K562 (cell line): ENCODE results near the gene CNPY2. TPM values are rescaled to one million over a fixed set of nuclear protein-coding genes. Genes with fewer than 3 reads are reported as not detected.

Experiments used
- CBX2 ChIP-seq: fragments of 200-600 bp; sonication (generic); IDR thresholded peaks from one replicate; pipeline ENCODE4 v1.6.1; 2012; ENCODE audit warnings: mild to moderate bottlenecking, low read length, inconsistent platforms; ENCODE audit not compliant: insufficient read depth, poor library complexity, severe bottlenecking
- CHD4 ChIP-seq: fragments of 200-600 bp; sonication (generic); IDR thresholded peaks from 3 replicates; pipeline ENCODE4 v1.6.1; 2012; ENCODE audit warnings: low read depth, mild to moderate bottlenecking, mixed read lengths, low read length, inconsistent platforms; ENCODE audit not compliant: insufficient read depth, insufficient replicate concordance, poor library complexity, severe bottlenecking
- DACH1 ChIP-seq: fragments of 450-650 bp; IDR thresholded peaks from 2 replicates; pipeline ENCODE4 v1.6.1; 2018; ENCODE audit not compliant: partially characterized antibody
- KLF16 ChIP-seq: IDR thresholded peaks from 2 replicates; pipeline ENCODE4 v1.6.1; 2016; ENCODE audit warnings: antibody characterized with exemption
- MECOM ChIP-seq: fragments of 250-450 bp; sonication (Bioruptor Pico); IDR thresholded peaks from 2 replicates; pipeline ENCODE4 v1.8.0; 2022; ENCODE audit warnings: inconsistent platforms
- MIER1 ChIP-seq: fragments of 450-650 bp; IDR thresholded peaks from 2 replicates; pipeline ENCODE4 v1.6.1; 2016; ENCODE audit warnings: antibody characterized with exemption, mild to moderate bottlenecking, low read depth
- NONO ChIP-seq, 2 experiments: fragments of 200-400 bp in 1 of 2; fragments of 450-650 bp in 1 of 2; formaldehyde crosslinking in 1 of 2; IDR thresholded peaks; 2 replicates each; pipeline ENCODE4 v1.6.1; 2017; ENCODE audit warnings: low read depth in 2 of 2, mild to moderate bottlenecking in 2 of 2, moderate library complexity in 2 of 2, low read length in 1 of 2
- RHOXF2B ChIP-seq: fragments of 250-450 bp; sonication (Bioruptor Pico); conservative IDR thresholded peaks from 2 replicates; pipeline ENCODE4 v1.5.1; 2021
- SIN3B ChIP-seq: fragments of 450-650 bp; IDR thresholded peaks from 2 replicates; pipeline ENCODE4 v1.6.1; 2017; ENCODE audit warnings: low read depth, mild to moderate bottlenecking, moderate library complexity
- SMAD1 ChIP-seq: fragments of 150-350 bp; IDR thresholded peaks from 2 replicates; pipeline ENCODE4 v1.6.1; 2014; ENCODE audit warnings: low read length, low read depth; ENCODE audit not compliant: partially characterized antibody
- TBP ChIP-seq: optimal IDR thresholded peaks from 2 replicates; pipeline ENCODE3; 2011; ENCODE audit warnings: low read depth, low read length, improper control_type of control experiment
- U2AF2 ChIP-seq: fragments of 200-400 bp; formaldehyde crosslinking; optimal IDR thresholded peaks from 2 replicates; pipeline ENCODE3; 2017; ENCODE audit warnings: low read depth, mild to moderate bottlenecking, low read length
- ZFPM2 ChIP-seq: fragments of 250-450 bp; sonication (Bioruptor Pico); IDR thresholded peaks from 2 replicates; pipeline ENCODE4 v1.5.1; 2022; ENCODE audit warnings: mild to moderate bottlenecking
- ZNF263 ChIP-seq: sonication (generic); formaldehyde crosslinking; IDR thresholded peaks from 2 replicates; pipeline ENCODE4 v1.8.0; 2022; ENCODE audit warnings: mild to moderate bottlenecking, missing genetic modification reagents, borderline replicate concordance
- ZNF274 ChIP-seq: IDR thresholded peaks from 2 replicates; pipeline ENCODE4 v1.6.1; 2011; ENCODE audit warnings: low read depth, mild to moderate bottlenecking, low read length, moderate library complexity, borderline replicate concordance
- ZNF696 ChIP-seq: fragments of 250-450 bp; sonication (Bioruptor Pico); conservative IDR thresholded peaks from 2 replicates; pipeline ENCODE4 v1.4.0; 2020; ENCODE audit warnings: mild to moderate bottlenecking, moderate library complexity
- polyA plus RNA-seq, 8 experiments: library from polyadenylated mRNA; depleted of rRNA in 4 of 8; stranded (reverse) in 5 of 8; unstranded in 3 of 8; fragments of >200 nt; fragmentation: Nextera tagmentation in 2 of 8; fragmentation: Illumina TruSeq in 1 of 8; extraction: Ambion mirVana in 2 of 8; extraction: Trizol in 1 of 8; gene quantifications; 2 replicates each; pipeline versions ENCODE4 v1.2.1 to v1.2.3, GENCODE V29; 2011 to 2014; ENCODE audit warnings: inconsistent platforms in 1 of 8, missing spikeins in 1 of 8
- total RNA-seq, 7 experiments: library from RNA; depleted of rRNA in 6 of 7; stranded (reverse); fragments of >200 nt in 6 of 7; fragmentation: Illumina TruSeq in 2 of 7; extraction: Trizol in 2 of 7; gene quantifications; 2 replicates each; pipeline versions ENCODE4 v1.2.1 to v1.2.3, GENCODE V29; 2011 to 2021; ENCODE audit warnings: low replicate concordance in 1 of 7
- TF ChIP-seq, protein P1 (sequence below): fragments of 250-450 bp; sonication (Bioruptor Pico); IDR thresholded peaks from 2 replicates; pipeline ENCODE4 v1.5.0; 2020; ENCODE audit warnings: mild to moderate bottlenecking
- TF ChIP-seq, protein P2 (sequence below): fragments of 450-650 bp; formaldehyde crosslinking; IDR thresholded peaks from 2 replicates; pipeline ENCODE4 v1.4.0; 2020; ENCODE audit warnings: mild to moderate bottlenecking, moderate library complexity
- TF ChIP-seq, protein P3 (sequence below): sonication (generic); formaldehyde crosslinking; IDR thresholded peaks from 2 replicates; pipeline ENCODE4 v1.9.0; 2022; ENCODE audit warnings: mild to moderate bottlenecking, missing genetic modification reagents
- TF ChIP-seq, protein P4 (sequence below): fragments of 250-450 bp; sonication (Bioruptor Pico); IDR thresholded peaks from 2 replicates; pipeline ENCODE4 v1.8.0; 2021; ENCODE audit warnings: moderate library complexity, mild to moderate bottlenecking, inconsistent platforms
- TF ChIP-seq, protein P5 (sequence below): sonication (generic); formaldehyde crosslinking; IDR thresholded peaks from 2 replicates; pipeline ENCODE4 v1.8.0; 2022; ENCODE audit warnings: mild to moderate bottlenecking, missing genetic modification reagents

The CNPY2 gene
- total and polyA plus RNA-seq, 9 of the 15 experiments (the other 6 are each of a cell fraction or from before 2014, with no cell fraction given), result 33.8 to 190 (median 138) TPM

DNA sequence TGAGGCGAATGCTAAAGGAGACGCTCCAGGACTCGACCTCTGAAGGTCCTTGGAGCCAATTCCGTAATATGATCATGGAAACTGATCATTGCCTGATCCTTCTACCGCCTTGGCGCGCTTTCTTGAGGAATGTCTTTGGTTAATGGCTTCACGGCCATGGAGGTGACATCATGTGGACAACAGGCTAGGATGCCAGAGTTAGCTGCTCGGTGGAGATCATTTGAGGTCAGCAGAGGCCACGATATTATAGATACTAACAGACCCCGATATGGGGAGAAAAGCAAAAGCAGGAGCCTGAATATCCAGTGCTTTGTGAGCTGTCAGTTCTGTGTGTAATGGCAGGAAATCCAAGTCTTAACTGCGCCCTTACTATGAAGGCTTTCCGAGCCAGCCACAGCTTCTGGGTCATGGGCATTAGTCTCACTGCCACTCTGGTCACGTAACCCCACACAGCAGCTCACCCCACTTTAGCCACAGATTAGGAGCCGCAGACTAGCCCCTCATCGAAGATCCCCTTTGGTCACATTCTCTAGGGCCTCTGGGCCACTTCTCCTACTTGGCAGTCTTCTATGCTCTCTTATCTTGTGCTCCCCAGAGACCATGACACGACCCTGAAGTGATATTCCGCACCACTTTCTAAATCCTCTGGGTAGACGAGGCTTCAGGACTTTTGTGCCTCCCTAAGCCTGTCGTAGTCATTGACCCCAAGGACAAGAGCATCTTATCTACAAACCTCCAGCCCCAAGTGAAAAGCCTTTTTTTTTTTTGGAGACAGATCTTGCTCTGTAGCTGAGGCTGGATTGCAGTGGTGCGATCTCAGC, 14.9 kb downstream of the CNPY2 start (continued):
- TF ChIP-seq CHD4 (no peak), SMAD1 (no peak), MIER1 (no peak), CBX2 (no peak), U2AF2 (no peak), MECOM (CRISPR knock-in tag) (peak; percentile 73; the same call in 1 of the 2 replicates), NONO (IDR thresholded peaks at IDR 0.05; ENCODE audit: low read depth in 2 of 2, low read length in 1 of 2) (peak in 1 of 2 experiments; percentile 37; a peak in 1 of 4 replicates), DACH1 (no peak), ZFPM2 (CRISPR knock-in tag) (0 out of 2 replicates have a peak, but pooled peaks have one; percentile 17), TBP (no peak), RHOXF2B (CRISPR knock-in tag) (no peak), KLF16 (peak; percentile 42; the same call in 1 of the 2 replicates), ZNF696 (CRISPR knock-in tag) (no peak), ZNF263 (no peak), ZNF274 (no peak), SIN3B (no peak)
- TF ChIP-seq, protein P1, sequence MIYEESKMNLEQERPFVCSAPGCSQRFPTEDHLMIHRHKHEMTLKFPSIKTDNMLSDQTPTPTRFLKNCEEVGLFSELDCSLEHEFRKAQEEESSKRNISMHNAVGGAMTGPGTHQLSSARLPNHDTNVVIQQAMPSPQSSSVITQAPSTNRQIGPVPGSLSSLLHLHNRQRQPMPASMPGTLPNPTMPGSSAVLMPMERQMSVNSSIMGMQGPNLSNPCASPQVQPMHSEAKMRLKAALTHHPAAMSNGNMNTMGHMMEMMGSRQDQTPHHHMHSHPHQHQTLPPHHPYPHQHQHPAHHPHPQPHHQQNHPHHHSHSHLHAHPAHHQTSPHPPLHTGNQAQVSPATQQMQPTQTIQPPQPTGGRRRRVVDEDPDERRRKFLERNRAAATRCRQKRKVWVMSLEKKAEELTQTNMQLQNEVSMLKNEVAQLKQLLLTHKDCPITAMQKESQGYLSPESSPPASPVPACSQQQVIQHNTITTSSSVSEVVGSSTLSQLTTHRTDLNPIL (CRISPR knock-in tag), result no peak
- TF ChIP-seq, protein P2, sequence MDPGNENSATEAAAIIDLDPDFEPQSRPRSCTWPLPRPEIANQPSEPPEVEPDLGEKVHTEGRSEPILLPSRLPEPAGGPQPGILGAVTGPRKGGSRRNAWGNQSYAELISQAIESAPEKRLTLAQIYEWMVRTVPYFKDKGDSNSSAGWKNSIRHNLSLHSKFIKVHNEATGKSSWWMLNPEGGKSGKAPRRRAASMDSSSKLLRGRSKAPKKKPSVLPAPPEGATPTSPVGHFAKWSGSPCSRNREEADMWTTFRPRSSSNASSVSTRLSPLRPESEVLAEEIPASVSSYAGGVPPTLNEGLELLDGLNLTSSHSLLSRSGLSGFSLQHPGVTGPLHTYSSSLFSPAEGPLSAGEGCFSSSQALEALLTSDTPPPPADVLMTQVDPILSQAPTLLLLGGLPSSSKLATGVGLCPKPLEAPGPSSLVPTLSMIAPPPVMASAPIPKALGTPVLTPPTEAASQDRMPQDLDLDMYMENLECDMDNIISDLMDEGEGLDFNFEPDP (CRISPR knock-in tag), result no peak
- TF ChIP-seq, protein P3, sequence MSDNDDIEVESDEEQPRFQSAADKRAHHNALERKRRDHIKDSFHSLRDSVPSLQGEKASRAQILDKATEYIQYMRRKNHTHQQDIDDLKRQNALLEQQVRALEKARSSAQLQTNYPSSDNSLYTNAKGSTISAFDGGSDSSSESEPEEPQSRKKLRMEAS (CRISPR knock-in tag), result no peak
- TF ChIP-seq, protein P4, sequence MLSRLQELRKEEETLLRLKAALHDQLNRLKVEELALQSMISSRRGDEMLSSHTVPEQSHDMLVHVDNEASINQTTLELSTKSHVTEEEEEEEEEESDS (CRISPR knock-in tag), result no peak
- TF ChIP-seq, protein P5, sequence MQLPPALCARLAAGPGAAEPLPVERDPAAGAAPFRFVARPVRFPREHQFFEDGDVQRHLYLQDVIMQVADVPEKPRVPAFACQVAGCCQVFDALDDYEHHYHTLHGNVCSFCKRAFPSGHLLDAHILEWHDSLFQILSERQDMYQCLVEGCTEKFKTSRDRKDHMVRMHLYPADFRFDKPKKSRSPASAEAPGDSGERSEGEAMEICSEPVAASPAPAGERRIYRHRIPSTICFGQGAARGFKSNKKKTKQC (CRISPR knock-in tag), result no peak
